WTC11 (cell line): ENCODE measurements around the gene COX5A. TPM values are rescaled to one million over a fixed set of nuclear protein-coding genes. Genes with fewer than 3 reads are reported as not detected.
"Not testable (repeated sequence)": the region's sequence is repeated elsewhere in the genome, so short reads cannot be mapped to it uniquely, and the experiment has no call there.

Source experiments
- ATAC-seq: fragments of 200-7000 bp; cut with Tn5 transposase; 2 replicates; pipeline ENCODE4 v1.10.0; 2021; ENCODE audit warnings: mild to moderate bottlenecking, moderate library complexity
- CTCF ChIA-PET: fragments of 300-600 bp; sonication (Branson Sonifier 250); formaldehyde crosslinking; loops from one replicate; lab custom pipeline; 2021; ENCODE audit warnings: antibody characterized with exemption; lab: Charles Lee
- POLR2A ChIA-PET: fragments of 350-600 bp; sonication (Branson Sonifier 250); formaldehyde crosslinking; loops from one replicate; lab custom pipeline; 2021; ENCODE audit warnings: antibody characterized with exemption; lab: Charles Lee
- DNase-seq: peaks from one replicate; pipeline ENCODE4 v3.0.0; 2021; ENCODE audit warnings: low spot score
- H3K27ac Mint-ChIP-seq: 2 replicates; pipeline ENCODE4 v1.8.0; 2021; ENCODE audit warnings: mixed read lengths
- H3K27me3 Mint-ChIP-seq: 2 replicates; pipeline ENCODE4 v1.8.0; 2021; ENCODE audit warnings: low read depth, mild to moderate bottlenecking, moderate library complexity, mixed read lengths
- H3K36me3 Mint-ChIP-seq: 2 replicates; pipeline ENCODE4 v1.8.0; 2021; ENCODE audit warnings: mixed read lengths
- H3K4me1 Mint-ChIP-seq: 2 replicates; pipeline ENCODE4 v1.8.0; 2022; ENCODE audit warnings: mixed read lengths
- H3K4me3 Mint-ChIP-seq: 2 replicates; pipeline ENCODE4 v1.8.0; 2021; ENCODE audit warnings: mild to moderate bottlenecking, moderate library complexity, mixed read lengths
- H3K9me3 Mint-ChIP-seq: 2 replicates; pipeline ENCODE4 v1.8.0; 2021; ENCODE audit warnings: mixed read lengths
- ATF2 ChIP-seq: sonication (generic); formaldehyde crosslinking; IDR thresholded peaks from 2 replicates; pipeline ENCODE4 v1.8.1; 2022; ENCODE audit warnings: low read depth, missing genetic modification reagents, borderline replicate concordance
- CREM ChIP-seq: sonication (generic); formaldehyde crosslinking; IDR thresholded peaks from 2 replicates; pipeline ENCODE4 v1.8.1; 2022; ENCODE audit warnings: mild to moderate bottlenecking, missing genetic modification reagents, moderate library complexity
- E2F4 ChIP-seq: sonication (generic); formaldehyde crosslinking; IDR thresholded peaks from 2 replicates; pipeline ENCODE4 v1.8.1; 2022; ENCODE audit warnings: low read depth, mild to moderate bottlenecking, moderate library complexity, missing genetic modification reagents, borderline replicate concordance
- ERG ChIP-seq: fragments of 250-450 bp; sonication (Bioruptor Pico); IDR thresholded peaks from 2 replicates; pipeline ENCODE4 v1.8.0; 2021; ENCODE audit warnings: mild to moderate bottlenecking
- GABPB1 ChIP-seq: sonication (generic); formaldehyde crosslinking; IDR thresholded peaks from 2 replicates; pipeline ENCODE4 v1.8.1; 2023; ENCODE audit warnings: mild to moderate bottlenecking, missing genetic modification reagents
- GTF2I ChIP-seq: fragments of 250-450 bp; sonication (Bioruptor Pico); conservative IDR thresholded peaks from 2 replicates; pipeline ENCODE4 v1.4.0; 2021; ENCODE audit warnings: mild to moderate bottlenecking
- HMGA2 ChIP-seq: fragments of 250-450 bp; sonication (Bioruptor Pico); IDR thresholded peaks from 2 replicates; pipeline ENCODE4 v1.4.0; 2021; ENCODE audit warnings: mild to moderate bottlenecking, moderate library complexity
- JAZF1 ChIP-seq: fragments of 250-450 bp; sonication (Bioruptor Pico); IDR thresholded peaks from 2 replicates; pipeline ENCODE4 v1.9.0; 2021; ENCODE audit warnings: moderate library complexity, mild to moderate bottlenecking, inconsistent platforms
- PRRX2 ChIP-seq: fragments of 250-450 bp; sonication (Bioruptor Pico); IDR thresholded peaks from 2 replicates; pipeline ENCODE4 v1.8.0; 2021; ENCODE audit warnings: mild to moderate bottlenecking
- RORB ChIP-seq: fragments of 250-450 bp; sonication (Bioruptor Pico); IDR thresholded peaks from 2 replicates; pipeline ENCODE4 v1.9.0; 2021; ENCODE audit warnings: mild to moderate bottlenecking
- USF1 ChIP-seq: sonication (generic); formaldehyde crosslinking; IDR thresholded peaks from 2 replicates; pipeline ENCODE4 v1.8.0; 2022; ENCODE audit warnings: mild to moderate bottlenecking, missing genetic modification reagents
- ZBTB43 ChIP-seq: sonication (generic); formaldehyde crosslinking; IDR thresholded peaks from 2 replicates; pipeline ENCODE4 v1.8.1; 2023; ENCODE audit warnings: mild to moderate bottlenecking, missing genetic modification reagents
- ZMAT4 ChIP-seq: fragments of 250-450 bp; sonication (Bioruptor Pico); IDR thresholded peaks from 2 replicates; pipeline ENCODE4 v1.9.0; 2021; ENCODE audit warnings: mild to moderate bottlenecking
- ZNF121 ChIP-seq: sonication (generic); formaldehyde crosslinking; IDR thresholded peaks from 2 replicates; pipeline ENCODE4 v1.8.0; 2023; ENCODE audit warnings: missing genetic modification reagents
- ZNF138 ChIP-seq: sonication (generic); formaldehyde crosslinking; conservative IDR thresholded peaks from 2 replicates; pipeline ENCODE4 v1.8.1; 2022; ENCODE audit warnings: mild to moderate bottlenecking, moderate library complexity, missing genetic modification reagents
- total RNA-seq: library from RNA; stranded (reverse); gene quantifications from 3 replicates; pipeline ENCODE4 v1.2.3, GENCODE V29; 2021
- TF ChIP-seq, protein P1 (sequence below): sonication (generic); formaldehyde crosslinking; IDR thresholded peaks from 2 replicates; pipeline ENCODE4 v1.8.0; 2023; ENCODE audit warnings: missing genetic modification reagents
- TF ChIP-seq, protein P2 (sequence below): sonication (generic); formaldehyde crosslinking; IDR thresholded peaks from 2 replicates; pipeline ENCODE4 v1.8.1; 2022; ENCODE audit warnings: missing genetic modification reagents, borderline replicate concordance
- TF ChIP-seq, protein P3 (sequence below): sonication (generic); formaldehyde crosslinking; IDR thresholded peaks from 2 replicates; pipeline ENCODE4 v1.8.0; 2023; ENCODE audit warnings: missing genetic modification reagents, mild to moderate bottlenecking, borderline replicate concordance

Gene COX5A
- total RNA-seq, 1 experiment from 2014 or later = 354 TPM

- H3K27ac Mint-ChIP-seq = no peak overlapping the region
- DNase-seq = no peak
- TF ChIP-seq, protein P1, sequence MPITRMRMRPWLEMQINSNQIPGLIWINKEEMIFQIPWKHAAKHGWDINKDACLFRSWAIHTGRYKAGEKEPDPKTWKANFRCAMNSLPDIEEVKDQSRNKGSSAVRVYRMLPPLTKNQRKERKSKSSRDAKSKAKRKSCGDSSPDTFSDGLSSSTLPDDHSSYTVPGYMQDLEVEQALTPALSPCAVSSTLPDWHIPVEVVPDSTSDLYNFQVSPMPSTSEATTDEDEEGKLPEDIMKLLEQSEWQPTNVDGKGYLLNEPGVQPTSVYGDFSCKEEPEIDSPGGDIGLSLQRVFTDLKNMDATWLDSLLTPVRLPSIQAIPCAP = no peak
- no peak for TF ChIP-seq CREM
- TF ChIP-seq HMGA2 (CRISPR knock-in tag) = no peak
- no peak for TF ChIP-seq ZMAT4
- no peak for TF ChIP-seq ERG
- TF ChIP-seq, protein P2, sequence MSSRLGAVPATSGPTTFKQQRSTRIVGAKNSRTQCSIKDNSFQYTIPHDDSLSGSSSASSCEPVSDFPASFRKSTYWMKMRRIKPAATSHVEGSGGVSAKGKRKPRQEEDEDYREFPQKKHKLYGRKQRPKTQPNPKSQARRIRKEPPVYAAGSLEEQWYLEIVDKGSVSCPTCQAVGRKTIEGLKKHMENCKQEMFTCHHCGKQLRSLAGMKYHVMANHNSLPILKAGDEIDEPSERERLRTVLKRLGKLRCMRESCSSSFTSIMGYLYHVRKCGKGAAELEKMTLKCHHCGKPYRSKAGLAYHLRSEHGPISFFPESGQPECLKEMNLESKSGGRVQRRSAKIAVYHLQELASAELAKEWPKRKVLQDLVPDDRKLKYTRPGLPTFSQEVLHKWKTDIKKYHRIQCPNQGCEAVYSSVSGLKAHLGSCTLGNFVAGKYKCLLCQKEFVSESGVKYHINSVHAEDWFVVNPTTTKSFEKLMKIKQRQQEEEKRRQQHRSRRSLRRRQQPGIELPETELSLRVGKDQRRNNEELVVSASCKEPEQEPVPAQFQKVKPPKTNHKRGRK (CRISPR knock-in tag) = no peak
- TF ChIP-seq ZNF138 (CRISPR knock-in tag) = no peak
- no peak for TF ChIP-seq ATF2 (CRISPR knock-in tag)
- TF ChIP-seq GTF2I = no peak
- no peak for TF ChIP-seq ZBTB43
- no peak for TF ChIP-seq E2F4 (CRISPR knock-in tag)
- TF ChIP-seq GABPB1 (CRISPR knock-in tag) = no peak
- no peak for TF ChIP-seq PRRX2
- TF ChIP-seq, all 79 proteins: peak for 0
- H3K36me3 Mint-ChIP-seq = peaks cover 35% of the 10 kb centered on the region
- H3K27me3 Mint-ChIP-seq = no peaks in the 10 kb centered on the region
- ChIA-PET CTCF (no interaction called here), POLR2A (interaction anchor here (0.5 to 3.0 kb wide), 2 partner anchors 11 to 30 kb away, joined by 4 to 12 read pairs; partner anchors contain the start of gene FAM219B)
- H3K9me3 Mint-ChIP-seq = no peaks in the 10 kb centered on the region
- no peak overlapping the region for H3K4me3 Mint-ChIP-seq
- ATAC-seq = no peak
- H3K4me1 Mint-ChIP-seq = peaks cover 2% of the 10 kb centered on the region
Measured at GRCh38 chr15:74895830-74896229, 42.0 kb downstream of the COX5A start.

DNA sequence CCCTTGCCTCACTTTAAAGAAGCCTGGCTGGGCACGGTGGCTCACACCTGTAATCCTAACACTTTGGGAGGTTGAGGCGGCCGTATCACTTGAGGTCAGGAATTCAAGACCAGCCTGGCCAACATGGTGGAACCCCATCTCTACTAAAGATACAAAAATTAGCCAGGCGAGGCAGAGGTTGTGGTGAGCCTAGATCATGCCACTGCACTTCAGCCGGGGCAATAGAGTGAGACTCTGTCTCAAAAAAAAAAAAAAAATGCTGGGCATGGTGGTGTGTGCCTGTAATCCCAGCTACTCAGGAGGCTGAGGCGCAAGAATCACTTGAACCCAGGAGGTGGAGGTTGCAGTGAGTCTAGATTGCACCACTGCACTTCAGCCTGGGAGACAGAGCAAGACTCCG is 43.5 kb downstream of the COX5A start:
- H3K4me3 Mint-ChIP-seq, ATAC-seq, H3K27me3 Mint-ChIP-seq, DNase-seq, H3K27ac Mint-ChIP-seq, H3K9me3 Mint-ChIP-seq, POLR2A ChIA-PET, CTCF ChIA-PET: not testable (repeated sequence)
- Mint-ChIP-seq H3K4me1 (peaks cover 10% of the 10 kb centered on the region), H3K36me3 (peaks cover 31% of the 10 kb centered on the region)

DNA sequence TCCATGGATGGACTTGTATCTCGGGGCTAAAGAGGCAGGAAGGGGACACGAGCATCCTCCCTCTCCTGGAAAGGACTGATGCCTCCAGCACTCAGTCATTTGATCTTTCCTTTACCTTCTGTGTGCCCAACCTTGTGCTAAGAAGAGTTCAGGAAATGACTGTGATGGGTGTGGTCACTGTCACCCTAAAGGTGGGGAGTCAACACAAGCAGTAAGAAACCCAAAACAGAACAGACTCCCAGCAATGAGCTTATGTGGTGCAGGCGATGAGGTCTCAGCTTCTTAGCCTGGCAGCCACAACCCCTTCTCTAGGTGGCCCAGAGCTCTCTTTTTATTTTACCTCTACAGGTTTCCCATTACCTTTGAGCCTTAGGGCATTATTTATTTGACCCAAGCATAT is 44.2 kb downstream of the COX5A start:
- ATAC-seq (no peak), DNase-seq (no peak)
- ChIA-PET POLR2A (no interaction called here), CTCF (interaction anchor here (1.1 kb wide), 1 partner anchor 8 kb away, joined by 3 read pairs; no protein-coding TSS in a partner anchor)
- H3K27ac Mint-ChIP-seq = no peak overlapping the region
- no peaks in the 10 kb centered on the region for H3K9me3 Mint-ChIP-seq
- H3K27me3 Mint-ChIP-seq = no peaks in the 10 kb centered on the region
- no peak overlapping the region for H3K4me3 Mint-ChIP-seq
- H3K4me1 Mint-ChIP-seq = peaks cover 18% of the 10 kb centered on the region
- TF ChIP-seq, protein P3, sequence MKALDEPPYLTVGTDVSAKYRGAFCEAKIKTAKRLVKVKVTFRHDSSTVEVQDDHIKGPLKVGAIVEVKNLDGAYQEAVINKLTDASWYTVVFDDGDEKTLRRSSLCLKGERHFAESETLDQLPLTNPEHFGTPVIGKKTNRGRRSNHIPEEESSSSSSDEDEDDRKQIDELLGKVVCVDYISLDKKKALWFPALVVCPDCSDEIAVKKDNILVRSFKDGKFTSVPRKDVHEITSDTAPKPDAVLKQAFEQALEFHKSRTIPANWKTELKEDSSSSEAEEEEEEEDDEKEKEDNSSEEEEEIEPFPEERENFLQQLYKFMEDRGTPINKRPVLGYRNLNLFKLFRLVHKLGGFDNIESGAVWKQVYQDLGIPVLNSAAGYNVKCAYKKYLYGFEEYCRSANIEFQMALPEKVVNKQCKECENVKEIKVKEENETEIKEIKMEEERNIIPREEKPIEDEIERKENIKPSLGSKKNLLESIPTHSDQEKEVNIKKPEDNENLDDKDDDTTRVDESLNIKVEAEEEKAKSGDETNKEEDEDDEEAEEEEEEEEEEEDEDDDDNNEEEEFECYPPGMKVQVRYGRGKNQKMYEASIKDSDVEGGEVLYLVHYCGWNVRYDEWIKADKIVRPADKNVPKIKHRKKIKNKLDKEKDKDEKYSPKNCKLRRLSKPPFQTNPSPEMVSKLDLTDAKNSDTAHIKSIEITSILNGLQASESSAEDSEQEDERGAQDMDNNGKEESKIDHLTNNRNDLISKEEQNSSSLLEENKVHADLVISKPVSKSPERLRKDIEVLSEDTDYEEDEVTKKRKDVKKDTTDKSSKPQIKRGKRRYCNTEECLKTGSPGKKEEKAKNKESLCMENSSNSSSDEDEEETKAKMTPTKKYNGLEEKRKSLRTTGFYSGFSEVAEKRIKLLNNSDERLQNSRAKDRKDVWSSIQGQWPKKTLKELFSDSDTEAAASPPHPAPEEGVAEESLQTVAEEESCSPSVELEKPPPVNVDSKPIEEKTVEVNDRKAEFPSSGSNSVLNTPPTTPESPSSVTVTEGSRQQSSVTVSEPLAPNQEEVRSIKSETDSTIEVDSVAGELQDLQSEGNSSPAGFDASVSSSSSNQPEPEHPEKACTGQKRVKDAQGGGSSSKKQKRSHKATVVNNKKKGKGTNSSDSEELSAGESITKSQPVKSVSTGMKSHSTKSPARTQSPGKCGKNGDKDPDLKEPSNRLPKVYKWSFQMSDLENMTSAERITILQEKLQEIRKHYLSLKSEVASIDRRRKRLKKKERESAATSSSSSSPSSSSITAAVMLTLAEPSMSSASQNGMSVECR (CRISPR knock-in tag) = no peak
- TF ChIP-seq RORB (CRISPR knock-in tag) (no peak), USF1 (CRISPR knock-in tag) (no peak), JAZF1 (CRISPR knock-in tag) (no peak), ZNF121 (CRISPR knock-in tag) (no peak)
- H3K36me3 Mint-ChIP-seq = peaks cover 29% of the 10 kb centered on the region
